NCI-H1417 (cell line): ENCODE data around the gene NUDT16L1.
A peak's percentile ranks its signal among the peaks of the same experiment; 100 is the strongest.

Experiments
- DNase-seq, 3 experiments: peaks; one replicate each; lab custom pipeline; 2025; lab: John Stamatoyannopoulos, UW

Gene NUDT16L1

DNA sequence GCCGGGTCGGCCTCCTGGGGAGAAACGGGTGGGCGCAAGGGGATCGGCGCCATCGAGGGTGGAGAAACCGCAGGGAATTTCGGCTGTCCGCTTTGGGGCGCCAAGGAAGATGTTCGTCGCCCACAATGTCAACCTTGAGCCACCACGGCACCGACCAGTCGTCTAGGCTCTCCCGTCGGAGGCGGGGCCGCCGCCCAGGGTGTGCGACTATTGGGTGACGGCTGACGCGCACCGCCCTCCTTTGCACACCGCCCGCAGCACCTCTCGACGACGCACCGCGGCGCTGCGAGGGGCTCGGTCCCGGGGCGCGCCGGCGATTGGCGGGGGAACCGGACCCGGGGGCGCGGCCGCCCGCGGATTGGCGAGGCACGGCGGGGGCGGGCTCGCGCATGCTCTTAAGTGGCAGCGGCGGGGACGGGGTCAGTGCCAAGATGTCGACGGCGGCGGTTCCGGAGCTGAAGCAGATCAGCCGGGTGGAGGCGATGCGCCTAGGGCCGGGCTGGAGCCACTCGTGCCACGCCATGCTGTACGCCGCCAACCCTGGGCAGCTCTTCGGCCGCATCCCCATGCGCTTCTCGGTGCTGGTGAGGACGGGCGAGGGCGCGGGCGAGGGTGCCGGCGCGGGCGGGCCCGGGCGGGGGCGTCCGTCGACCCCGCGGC is at the start of gene NUDT16L1:
NUDT16L1 (plus strand) TSS at position 267 of the 660 bp plus-strand sequence; CDS start at position 432, 165 bp downstream.
- peak; percentile 95 to 98 (median 97) for DNase-seq

DNA sequence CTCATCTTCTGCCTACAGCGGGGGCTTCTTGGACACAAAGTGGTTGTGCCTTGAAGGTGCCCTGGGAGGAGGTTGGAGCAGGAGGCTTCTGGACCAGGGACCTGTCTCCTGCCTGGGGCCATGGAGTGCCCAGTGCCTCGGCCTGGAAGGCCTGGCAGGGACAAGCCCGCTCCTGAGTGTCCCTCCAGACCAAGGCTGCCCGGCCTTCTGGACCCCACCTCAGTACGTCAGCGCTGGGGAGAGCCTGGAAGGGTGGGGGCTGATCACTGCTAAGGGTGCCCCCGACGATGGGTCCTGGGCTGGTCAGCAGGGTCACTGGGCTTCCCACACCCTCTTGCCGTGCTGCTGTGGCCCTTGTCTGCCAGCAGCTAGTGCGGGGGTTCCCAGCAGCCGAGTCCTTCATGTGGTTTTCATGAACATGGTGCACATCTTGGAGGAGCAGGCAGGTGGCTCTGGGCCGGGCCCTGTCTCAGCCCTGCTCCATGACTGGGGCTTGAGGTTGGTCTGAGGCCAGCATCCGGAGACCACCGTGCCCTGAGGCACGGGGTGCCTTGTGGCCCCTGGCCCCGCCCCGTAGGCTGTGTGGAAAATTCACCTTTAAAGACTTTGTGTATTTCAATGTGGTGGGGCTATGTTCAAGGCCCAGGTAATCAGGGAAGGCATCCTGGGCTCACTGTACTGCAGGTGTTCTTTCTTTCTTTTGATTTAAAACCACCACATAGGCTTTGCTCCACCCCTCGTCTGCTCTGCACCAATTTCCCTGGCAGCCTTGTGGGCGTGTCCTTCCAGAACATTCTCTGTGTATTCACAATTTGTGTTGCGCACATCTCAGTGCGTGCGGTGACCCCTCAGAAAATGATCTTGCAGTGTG is 46.4 kb upstream of the NUDT16L1 start:
- DNase-seq, result no peak

DNA sequence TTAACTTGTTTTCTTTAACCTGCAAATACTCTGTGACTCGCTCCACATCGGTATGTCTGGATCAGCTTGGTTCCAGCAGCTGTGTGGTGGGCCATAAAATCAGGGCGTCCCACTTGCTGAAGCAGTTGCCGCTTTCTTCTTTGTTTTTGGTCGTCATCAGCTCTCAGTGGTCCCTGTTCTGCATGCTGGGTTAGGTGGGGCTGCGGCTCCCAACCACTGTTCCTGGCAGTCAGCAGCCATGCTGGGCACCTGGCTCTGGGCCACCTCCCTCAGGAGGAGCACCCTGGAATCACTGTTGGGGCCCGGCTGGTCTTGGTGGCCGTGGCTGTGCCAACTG is 45.8 kb upstream of the NUDT16L1 start:
- DNase-seq, result no peak

DNA sequence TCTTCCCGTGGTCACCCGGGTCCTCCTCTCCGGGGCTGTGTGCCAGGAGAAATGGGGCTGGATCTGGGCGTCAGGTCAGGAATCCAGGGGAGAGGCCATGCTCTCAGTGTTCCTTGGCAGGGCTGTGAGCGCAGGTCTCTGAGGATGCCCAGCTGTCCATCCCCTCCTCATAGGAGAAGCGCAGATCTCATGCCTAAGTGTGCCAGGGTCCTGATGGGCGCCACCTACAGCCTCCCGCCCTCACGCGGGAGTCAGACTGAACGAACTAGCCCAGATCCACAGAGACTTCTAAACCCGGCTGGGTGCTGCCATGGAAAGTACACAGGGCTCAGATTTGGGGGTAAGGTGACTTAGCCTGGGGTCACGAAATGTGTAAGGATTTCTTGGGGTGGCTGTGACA is 44.4 kb upstream of the NUDT16L1 start:
- no peak for DNase-seq

DNA sequence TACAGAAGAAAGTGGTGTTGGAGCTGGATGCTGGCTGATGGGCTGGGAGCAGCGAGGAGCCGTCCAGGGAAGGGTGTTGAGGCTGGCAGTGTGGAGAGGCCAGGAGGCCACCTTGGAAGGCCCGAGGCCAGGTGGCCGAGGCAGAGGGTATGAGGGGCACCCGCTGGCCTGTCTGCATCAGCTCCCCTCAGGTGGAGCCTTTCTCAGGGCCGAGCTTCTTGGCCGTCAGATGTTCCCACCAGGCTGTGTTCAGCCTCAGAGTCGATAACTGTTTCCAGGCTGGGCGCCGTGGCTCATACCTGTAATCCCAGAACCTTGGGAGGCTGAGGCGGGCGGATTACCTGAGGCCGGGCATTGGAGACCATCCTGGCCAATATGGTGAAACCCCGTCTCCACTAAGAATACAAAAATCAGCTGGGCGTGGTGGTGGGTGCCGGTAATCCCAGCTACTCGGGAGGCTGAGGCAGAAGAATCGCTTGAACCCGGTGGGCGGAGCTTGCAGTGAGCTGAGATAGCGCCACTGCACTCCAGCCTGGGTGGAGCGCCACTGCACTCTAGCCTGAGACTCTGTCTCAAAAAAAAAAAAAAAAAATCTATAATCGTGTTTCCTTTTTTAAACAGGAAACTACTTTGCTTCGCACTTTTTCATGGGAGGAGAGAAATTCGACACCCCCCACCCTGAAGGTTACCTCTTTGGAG is 43.5 kb upstream of the NUDT16L1 start:
- peak in 1 of 3 experiments; percentile 17 for DNase-seq

DNA sequence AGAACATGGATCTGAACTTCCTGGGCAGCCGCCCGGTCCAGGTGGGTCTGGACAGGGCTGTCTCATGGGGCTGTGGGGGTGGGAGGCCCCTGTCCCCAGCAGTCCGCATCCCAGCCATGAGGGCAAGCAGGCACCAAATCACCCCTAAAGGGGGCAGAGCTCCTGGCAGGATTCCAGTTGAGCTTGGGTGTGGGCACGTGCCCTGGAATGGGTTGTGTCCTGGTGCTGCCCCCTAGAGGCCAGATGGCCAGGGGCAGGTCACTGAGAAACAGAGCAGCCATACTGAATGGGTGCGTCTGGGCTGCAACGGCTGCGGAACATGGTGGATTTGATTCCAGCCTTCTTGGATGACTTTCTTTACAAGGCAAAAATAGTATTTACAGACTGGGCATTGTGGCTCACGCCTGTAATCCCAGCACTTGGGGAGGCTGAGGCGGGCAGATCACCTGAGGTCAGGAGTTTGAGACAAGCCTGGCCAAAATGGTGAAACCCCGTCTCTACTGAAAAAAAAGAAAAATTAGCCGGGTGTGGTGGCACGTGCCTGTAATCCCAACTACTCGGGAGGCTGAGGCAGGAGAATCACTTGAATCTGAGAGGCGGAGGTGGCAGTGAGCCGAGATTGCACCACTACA is 42.8 kb upstream of the NUDT16L1 start:
- peak; percentile 12 to 58 (median 39) for DNase-seq

DNA sequence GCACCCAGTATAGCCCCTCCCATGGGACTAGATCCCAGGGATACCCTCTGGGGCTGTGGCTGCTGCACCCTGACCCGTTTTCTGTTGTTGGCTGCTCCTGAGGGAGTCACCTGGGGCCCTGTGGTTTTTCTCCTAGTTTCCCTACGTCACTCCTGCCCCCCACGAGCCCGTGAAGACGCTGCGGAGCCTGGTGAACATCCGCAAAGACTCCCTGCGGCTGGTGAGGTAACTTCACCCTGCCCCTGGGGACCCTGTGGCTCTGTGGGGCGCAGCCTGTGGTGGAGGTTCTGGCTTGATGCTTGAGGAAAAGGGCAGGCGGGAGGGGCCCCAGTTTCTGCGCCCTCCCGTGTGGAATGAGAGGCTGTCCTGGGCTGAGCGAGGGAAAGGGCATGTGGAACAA is 41.5 kb upstream of the NUDT16L1 start:
- DNase-seq, result no peak

DNA sequence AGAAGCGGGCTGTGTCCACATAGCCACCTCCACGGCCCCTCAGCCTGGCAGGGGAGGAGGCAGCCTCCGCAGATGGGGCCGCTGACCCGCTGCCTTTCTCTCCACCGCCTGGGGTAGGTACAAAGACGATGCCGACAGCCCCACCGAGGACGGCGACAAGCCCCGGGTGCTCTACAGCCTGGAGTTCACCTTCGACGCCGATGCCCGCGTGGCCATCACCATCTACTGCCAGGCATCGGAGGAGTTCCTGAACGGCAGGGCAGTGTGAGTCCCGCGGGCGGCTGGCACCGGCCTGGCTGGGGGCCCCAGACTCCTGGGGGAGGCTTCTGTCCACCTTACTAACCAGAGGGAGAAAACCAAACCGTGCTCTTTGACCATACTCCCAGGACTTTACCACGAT is 40.8 kb upstream of the NUDT16L1 start:
- DNase-seq, result no peak

DNA sequence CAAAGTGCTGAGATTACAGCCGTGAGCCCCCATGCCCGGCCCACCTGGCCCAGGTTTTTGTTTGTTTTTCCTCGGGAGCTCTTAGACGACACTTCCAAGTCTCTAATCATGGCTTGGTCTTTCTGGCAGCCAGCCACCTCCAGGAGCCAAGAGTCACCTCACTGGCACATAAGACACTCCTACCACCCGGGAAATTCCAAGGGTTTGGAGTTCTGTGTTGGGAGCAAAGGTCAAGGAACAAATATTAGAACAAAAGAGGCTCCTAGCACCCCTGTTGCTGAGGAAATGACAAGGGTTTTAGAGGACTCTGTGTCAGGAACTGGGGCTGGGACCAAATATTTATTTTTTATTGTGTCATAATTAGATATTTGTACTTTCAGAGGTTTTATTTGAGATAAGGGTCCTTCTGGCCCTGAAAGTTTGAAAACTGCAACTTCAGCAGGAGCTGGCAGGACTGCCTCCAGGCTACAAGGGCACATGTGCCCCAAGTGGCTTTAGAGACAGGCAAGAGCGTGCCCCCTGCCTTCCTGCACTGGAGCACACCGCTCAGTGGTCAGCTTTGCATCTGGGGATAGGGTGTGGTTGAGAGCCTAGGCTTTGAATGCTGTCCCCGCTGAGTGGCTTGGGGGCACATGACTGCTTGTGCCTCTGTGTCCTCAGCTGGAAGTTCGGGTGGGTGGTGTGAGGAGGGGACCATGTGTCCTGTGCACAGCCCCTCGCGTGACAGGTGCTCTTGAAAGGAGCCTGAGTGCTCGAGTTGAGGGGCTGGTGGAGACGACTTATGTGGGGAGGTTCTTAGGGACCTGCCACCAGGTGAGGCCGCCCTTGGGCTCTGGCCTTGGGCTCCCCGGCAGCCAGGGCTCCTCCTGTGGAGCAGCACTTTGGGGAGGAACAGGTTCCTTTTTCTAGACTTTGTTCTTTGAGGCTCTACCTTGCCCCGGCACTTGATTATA is 39.1 kb upstream of the NUDT16L1 start:
- DNase-seq, result peak in 1 of 3 experiments; percentile 2

DNA sequence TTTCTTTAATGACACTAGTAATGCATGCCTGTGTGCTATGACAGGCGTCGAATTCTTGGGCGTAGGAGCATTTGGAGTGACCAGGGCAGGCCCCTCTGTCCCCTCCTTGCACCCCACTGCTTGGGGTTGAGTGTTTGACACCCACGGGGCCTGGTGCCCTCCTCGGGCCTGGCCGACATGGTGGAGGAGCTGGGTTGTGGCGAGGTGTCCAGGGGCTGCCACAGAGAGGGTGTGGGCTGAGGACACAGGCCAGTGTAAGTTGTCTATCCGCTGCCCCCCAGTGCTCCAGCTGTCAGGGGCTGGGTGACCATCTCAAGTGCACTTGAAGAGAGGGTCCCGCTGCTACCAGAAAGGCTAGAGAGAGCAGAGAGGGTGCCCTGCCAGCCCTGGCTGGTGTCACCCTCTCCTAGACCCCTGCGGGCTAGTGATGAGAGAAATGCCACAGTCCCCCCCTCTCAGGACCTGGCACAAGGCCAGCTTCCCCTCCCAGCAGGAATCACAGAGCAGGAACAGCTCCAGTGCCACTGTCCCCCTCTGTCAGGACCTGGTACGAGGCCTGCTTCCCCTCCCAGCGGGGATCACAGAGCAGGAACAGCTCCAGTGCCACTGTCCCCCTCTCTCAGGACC is 38.3 kb upstream of the NUDT16L1 start:
- DNase-seq, result no peak

DNA sequence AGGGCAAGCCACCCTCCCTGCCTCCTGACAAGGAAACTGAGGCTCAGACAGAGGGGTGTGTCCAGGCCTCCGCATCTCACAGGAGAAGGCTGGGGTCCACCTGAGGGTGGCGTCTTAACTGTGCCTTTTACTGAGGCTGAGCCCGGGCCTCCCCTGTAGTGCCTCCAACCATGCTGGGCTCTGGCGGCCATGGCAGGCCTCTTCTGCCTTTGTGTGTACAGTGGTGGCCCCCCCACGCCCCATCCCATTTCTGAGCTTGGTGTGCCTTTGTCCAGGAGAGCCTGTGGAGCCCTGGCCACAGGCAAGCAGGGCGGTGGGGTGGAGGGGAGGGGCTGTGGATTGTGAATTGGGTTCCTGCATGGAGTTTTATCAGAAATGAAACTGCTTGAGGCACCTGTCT is 37.6 kb upstream of the NUDT16L1 start:
- no peak for DNase-seq

DNA sequence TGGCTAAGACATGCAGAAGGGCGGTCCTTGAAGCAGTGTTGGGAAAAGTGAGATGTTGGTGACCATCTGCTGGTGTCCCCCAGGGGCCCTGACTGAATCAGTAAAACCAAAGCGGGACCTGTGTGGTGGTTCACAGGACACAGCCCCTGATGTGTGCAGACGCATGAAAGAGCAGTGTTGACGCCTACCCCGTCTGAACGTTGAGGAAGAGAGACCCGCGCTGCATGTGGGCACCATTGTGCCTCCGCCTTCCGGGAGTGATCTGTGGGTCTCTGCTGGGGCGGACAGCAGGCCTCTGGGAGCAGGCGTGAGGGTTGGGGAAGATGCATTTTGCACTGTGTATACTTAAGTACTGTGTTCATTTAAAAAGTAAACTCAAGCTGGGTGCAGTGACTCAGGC is 37.1 kb upstream of the NUDT16L1 start:
- no peak for DNase-seq

DNA sequence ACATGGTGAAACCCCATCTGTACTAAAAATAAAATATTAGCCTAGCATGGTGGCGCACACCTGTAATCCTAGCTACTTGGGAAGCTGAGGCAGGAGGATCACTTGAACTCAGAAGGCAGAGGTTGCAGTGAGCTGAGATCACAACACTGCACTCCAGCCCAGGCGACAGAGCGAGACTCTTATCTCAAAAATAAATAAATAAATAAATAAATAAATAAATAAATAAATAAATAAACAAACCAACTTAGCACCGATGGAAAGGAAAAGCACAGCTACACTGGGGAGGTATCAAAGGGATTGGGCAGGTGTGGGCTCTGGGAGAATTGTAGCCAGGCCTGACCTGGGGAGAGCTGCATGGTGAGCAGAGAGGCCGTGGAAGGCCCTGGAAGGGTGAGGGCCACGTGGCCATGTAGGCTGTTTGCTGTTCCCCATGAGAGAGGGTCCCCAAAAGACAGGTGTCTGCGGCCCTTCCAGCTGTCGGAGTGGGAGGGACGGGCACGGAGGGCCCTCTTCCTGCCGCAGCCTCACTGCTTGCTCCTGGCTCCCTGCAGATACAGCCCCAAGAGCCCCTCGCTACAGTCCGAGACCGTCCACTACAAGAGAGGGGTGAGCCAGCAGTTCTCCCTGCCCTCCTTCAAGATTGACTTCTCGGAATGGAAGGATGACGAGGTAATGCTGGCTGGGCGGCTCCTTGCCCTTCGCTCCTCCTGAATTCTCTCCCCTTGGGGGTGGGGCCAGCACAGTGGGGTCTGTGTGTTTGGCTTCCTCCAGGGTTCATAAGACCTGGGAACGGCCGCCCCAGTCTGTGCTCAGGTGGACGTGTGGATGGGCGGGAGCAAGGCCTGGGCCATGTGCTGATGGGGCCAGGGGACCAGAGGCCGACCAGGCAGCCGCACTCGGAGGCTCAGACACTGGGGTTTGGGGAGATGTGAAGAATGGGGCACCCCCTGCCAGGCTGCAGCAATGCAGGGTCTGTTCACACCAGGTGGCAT is 36.4 kb upstream of the NUDT16L1 start:
- no peak for DNase-seq

DNA sequence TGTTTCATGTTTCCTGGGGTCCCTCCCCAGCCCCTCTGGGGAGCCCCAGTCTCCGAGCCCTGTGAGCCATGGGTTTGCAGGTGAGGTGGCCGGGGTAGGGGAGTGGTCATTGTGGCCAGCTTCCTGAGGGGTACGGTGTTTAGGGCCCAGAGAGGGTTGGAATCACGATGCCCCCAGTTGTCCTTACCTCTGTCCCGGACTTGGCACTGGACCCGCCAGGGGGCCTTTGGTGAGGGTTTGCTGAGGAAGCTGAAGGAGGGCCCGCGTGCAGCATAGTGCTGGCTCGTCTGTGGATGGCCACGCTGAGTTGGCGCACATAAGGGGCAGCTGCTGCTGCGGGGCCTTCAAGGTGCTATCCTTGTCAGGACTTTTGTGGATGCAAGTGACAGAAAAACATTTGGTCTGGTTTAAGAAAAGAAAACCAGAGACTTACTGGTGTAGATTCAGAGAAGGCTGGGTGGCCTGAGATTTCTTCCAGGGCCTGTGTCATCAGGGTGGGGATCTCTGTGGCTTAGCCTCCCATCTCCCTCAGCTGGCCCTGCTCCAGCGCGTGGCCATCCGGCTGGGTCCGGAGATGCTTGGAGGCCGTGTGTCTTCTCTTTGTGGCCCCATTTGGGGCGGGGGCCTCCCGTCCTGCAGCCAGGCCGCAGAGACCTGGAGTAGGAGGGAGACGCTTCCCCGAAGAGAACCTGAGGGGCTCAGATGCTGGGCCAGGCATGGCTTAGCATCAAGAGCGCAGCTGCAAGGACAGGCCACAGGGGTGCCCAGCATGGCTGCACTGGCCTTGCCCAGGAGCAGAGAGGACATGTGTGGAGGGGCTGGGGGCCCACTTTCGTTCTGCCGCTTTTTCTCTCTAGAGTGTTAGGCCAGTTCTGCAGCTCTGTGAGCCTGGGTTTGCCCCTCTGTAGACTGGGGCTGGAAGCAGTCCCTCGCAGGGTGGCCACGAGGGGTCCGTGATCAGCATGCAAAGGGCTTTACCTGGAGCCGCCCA is 33.7 kb upstream of the NUDT16L1 start:
- no peak for DNase-seq

DNA sequence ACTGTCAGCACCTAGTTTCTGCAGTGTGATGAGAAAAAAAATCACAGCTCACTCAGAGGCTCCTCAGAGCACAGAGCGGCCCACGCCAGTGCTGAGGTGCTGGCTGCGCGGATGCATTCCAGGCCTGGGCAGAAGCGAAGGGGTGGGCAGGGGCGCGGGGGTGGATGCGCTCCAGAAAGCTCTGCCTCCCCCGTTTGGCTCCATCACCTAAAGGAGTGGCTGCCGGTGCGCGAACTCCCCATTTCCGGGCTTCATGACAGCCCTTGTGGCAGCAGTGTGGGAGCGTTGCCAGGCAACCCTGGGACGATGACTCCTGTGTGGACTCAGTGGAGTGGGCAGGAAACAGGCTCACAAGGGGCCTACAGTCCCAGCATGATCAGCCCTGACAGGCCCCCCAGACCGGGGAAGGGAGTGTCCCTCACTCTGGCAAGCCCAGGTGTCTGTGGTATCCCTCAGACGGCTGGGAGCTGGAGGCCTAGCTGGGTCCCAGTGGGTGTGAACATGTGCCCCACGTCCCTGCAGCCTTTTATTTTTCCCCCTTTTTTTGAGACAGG is 32.8 kb upstream of the NUDT16L1 start:
- DNase-seq, result peak in 2 of 3 experiments; percentile 63 to 74

DNA sequence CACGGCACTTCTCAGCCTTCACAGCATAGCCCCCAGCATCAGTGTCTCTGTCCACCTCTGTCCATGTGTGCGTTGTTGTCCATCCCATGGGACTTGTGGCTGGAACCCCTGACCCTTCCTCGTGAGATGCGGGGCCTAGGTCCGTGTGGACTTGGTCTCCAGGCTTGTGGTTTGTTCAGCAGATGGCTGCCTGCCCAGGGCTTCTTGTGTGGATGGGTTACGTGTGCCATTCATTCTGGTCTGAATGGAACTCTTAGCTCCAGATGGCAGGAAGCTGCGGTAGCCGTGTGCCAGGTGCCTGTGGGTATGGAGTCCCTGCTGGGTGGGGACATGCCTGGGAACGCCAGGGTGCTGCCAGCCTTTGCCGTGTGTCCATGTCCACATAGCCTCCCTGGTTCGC is 31.7 kb upstream of the NUDT16L1 start:
- peak in 2 of 3 experiments; percentile 16 to 36 for DNase-seq

DNA sequence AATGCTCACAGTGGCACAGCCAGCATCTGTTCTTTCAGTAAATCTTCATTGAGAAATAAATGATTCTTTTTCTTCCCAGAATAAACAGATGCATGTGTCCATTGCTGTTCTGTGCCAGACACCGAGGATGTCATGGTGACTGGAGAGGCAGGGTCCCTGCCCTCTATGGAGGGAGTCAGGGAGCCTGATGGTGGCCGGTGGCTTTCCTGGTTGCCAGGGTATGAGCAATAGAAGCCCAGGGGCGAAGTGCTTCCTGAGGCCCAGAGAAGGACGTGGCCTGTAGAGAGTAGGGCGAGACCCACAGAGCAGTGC is 29.9 kb upstream of the NUDT16L1 start:
- DNase-seq, result peak in 2 of 3 experiments; percentile 66 to 93
